IMR-90 (cell line): ENCODE data around the gene PLB1. TPM values are rescaled to one million over a fixed set of nuclear protein-coding genes. Genes with fewer than 3 reads are reported as not detected.

ENCODE experiments used
- ATAC-seq: fragments of 200-7000 bp; cut with Tn5 transposase; 2 replicates; pipeline ENCODE4 v1.9.1; 2020; ENCODE audit warnings: low read depth, mild to moderate bottlenecking, moderate library complexity
- BruUV-seq: library from RNA; stranded (reverse); fragments of 400-500 nt; replicated peaks from 2 replicates; lab custom pipeline; 2021; lab: Mats Ljungman, UMichigan
- CTCF ChIA-PET: fragments of 300-600 bp; formaldehyde crosslinking; extraction: SDS; loops from one replicate; lab custom pipeline; 2021; ENCODE audit warnings: antibody characterized with exemption; lab: Yijun Ruan, JAX
- POLR2A ChIA-PET: fragments of 300-600 bp; sonication (Branson Sonifier 250); formaldehyde crosslinking; loops from one replicate; lab custom pipeline; 2022; ENCODE audit warnings: antibody characterized with exemption; ENCODE audit not compliant: unreplicated experiment; lab: Charles Lee
- DNase-seq: peaks from one replicate; pipeline ENCODE4 v3.0.0; 2013
- H2AFZ ChIP-seq: replicated peaks from 2 replicates; pipeline ENCODE3; 2013; ENCODE audit warnings: low read length, mild to moderate bottlenecking; ENCODE audit not compliant: poor library complexity
- H2AK5ac ChIP-seq: 2 replicates; pipeline ENCODE4 v1.6.1; 2013; ENCODE audit warnings: low read depth, low read length, inconsistent platforms
- H2AK9ac ChIP-seq: replicated peaks from 2 replicates; pipeline ENCODE3; 2013; ENCODE audit warnings: mild to moderate bottlenecking, low read depth, low read length, moderate library complexity; ENCODE audit not compliant: poor library complexity
- H2BK120ac ChIP-seq: 2 replicates; pipeline ENCODE4 v1.6.1; 2013; ENCODE audit warnings: low read depth, low read length, inconsistent platforms
- H2BK15ac ChIP-seq: 3 replicates; pipeline ENCODE4 v1.6.1; 2013; ENCODE audit warnings: low read depth, low read length, inconsistent platforms
- H2BK20ac ChIP-seq: 2 replicates; pipeline ENCODE4 v1.6.1; 2013; ENCODE audit warnings: low read depth, mild to moderate bottlenecking, inconsistent platforms, low read length, moderate library complexity
- H2BK5ac ChIP-seq: 2 replicates; pipeline ENCODE4 v1.6.1; 2013; ENCODE audit warnings: mild to moderate bottlenecking, low read depth, low read length, inconsistent platforms; ENCODE audit not compliant: poor library complexity, severe bottlenecking
- H3K14ac ChIP-seq: replicated peaks from 2 replicates; pipeline ENCODE4 v1.6.1; 2013; ENCODE audit warnings: low read depth, low read length, inconsistent platforms
- H3K18ac ChIP-seq: 2 replicates; pipeline ENCODE4 v1.6.1; 2013; ENCODE audit warnings: low read depth, low read length, control low read depth
- H3K23ac ChIP-seq: 2 replicates; pipeline ENCODE4 v1.6.1; 2013; ENCODE audit warnings: low read depth, low read length, inconsistent platforms
- H3K27ac ChIP-seq: 2 replicates; pipeline ENCODE4 v1.5.1; 2013; ENCODE audit warnings: mild to moderate bottlenecking, control low read depth, low read length; ENCODE audit not compliant: insufficient read depth
- H3K27me3 ChIP-seq: 2 replicates; pipeline ENCODE4 v1.6.1; 2013; ENCODE audit warnings: low read length; ENCODE audit not compliant: control insufficient read depth, insufficient read depth
- H3K36me3 ChIP-seq: 2 replicates; pipeline ENCODE4 v1.6.1; 2013; ENCODE audit warnings: low read length, mixed read lengths; ENCODE audit not compliant: control insufficient read depth, insufficient read depth
- H3K4ac ChIP-seq: 2 replicates; pipeline ENCODE4 v1.6.1; 2013; ENCODE audit warnings: low read depth, low read length, inconsistent platforms
- H3K4me1 ChIP-seq: 2 replicates; pipeline ENCODE4 v1.6.1; 2013; ENCODE audit warnings: low read length, mixed read lengths; ENCODE audit not compliant: control insufficient read depth, insufficient read depth
- H3K4me2 ChIP-seq: 2 replicates; pipeline ENCODE4 v1.6.1; 2013; ENCODE audit warnings: low read depth, mild to moderate bottlenecking, control low read depth, low read length, moderate library complexity
- H3K4me3 ChIP-seq: 2 replicates; pipeline ENCODE4 v1.5.1; 2013; ENCODE audit warnings: low read depth, mild to moderate bottlenecking, control low read depth, low read length, moderate library complexity; ENCODE audit not compliant: insufficient read depth
- H3K56ac ChIP-seq: 2 replicates; pipeline ENCODE4 v1.6.1; 2013; ENCODE audit warnings: low read length, inconsistent platforms; ENCODE audit not compliant: insufficient read depth; ENCODE audit errors: extremely low read depth
- H3K79me1 ChIP-seq, 2 experiments: 2 replicates each; pipeline ENCODE4 v1.6.1; 2013; ENCODE audit warnings: low read length in 2 of 2, inconsistent platforms in 1 of 2, low read depth in 1 of 2
- H3K9ac ChIP-seq: 2 replicates; pipeline ENCODE4 v1.6.1; 2013; ENCODE audit warnings: low read depth, low read length, control low read depth
- H3K9me1 ChIP-seq: 2 replicates; pipeline ENCODE4 v1.6.1; 2013; ENCODE audit warnings: low read length, inconsistent platforms; ENCODE audit not compliant: insufficient read depth
- H3K9me3 ChIP-seq: 2 replicates; pipeline ENCODE4 v1.6.1; 2013; ENCODE audit warnings: low read length; ENCODE audit not compliant: control insufficient read depth, insufficient read depth
- H4K20me1 ChIP-seq: 2 replicates; pipeline ENCODE4 v1.6.1; 2013; ENCODE audit warnings: low read length, inconsistent platforms; ENCODE audit not compliant: insufficient read depth
- H4K5ac ChIP-seq: 2 replicates; pipeline ENCODE4 v1.6.1; 2013; ENCODE audit warnings: mild to moderate bottlenecking, low read depth, low read length, control low read depth
- H4K8ac ChIP-seq, 2 experiments: 2 replicates each; pipeline ENCODE4 v1.6.1; 2013; ENCODE audit warnings: low read depth in 2 of 2, low read length in 2 of 2, control low read depth in 1 of 2, inconsistent platforms in 1 of 2
- H4K91ac ChIP-seq: 2 replicates; pipeline ENCODE4 v1.6.1; 2013; ENCODE audit warnings: low read depth, low read length, inconsistent platforms; ENCODE audit not compliant: insufficient read depth
- BHLHE40 ChIP-seq: fragments of 150-350 bp; IDR thresholded peaks from 2 replicates; pipeline ENCODE4 v1.6.1; 2016; ENCODE audit warnings: mild to moderate bottlenecking, low read depth, low read length
- CEBPB ChIP-seq: IDR thresholded peaks from 2 replicates; pipeline ENCODE4 v1.6.1; 2012; ENCODE audit warnings: low read depth, low read length, improper control_type of control experiment
- CHD1 ChIP-seq: IDR thresholded peaks from 2 replicates; pipeline ENCODE4 v1.6.1; 2012; ENCODE audit warnings: low read depth, low read length, improper control_type of control experiment
- CTCF ChIP-seq: conservative IDR thresholded peaks from 2 replicates; pipeline ENCODE4 v1.5.1; 2012; ENCODE audit warnings: mild to moderate bottlenecking, low read depth, low read length, improper control_type of control experiment
- FOS ChIP-seq: fragments of 150-350 bp; IDR thresholded peaks from 2 replicates; pipeline ENCODE4 v1.6.1; 2016; ENCODE audit warnings: low read depth, low read length
- MAFK ChIP-seq: IDR thresholded peaks from 2 replicates; pipeline ENCODE4 v1.6.1; 2012; ENCODE audit warnings: low read depth, low read length, improper control_type of control experiment
- MAZ ChIP-seq: IDR thresholded peaks from 2 replicates; pipeline ENCODE4 v1.6.1; 2012; ENCODE audit warnings: low read depth, mild to moderate bottlenecking, low read length, improper control_type of control experiment, moderate library complexity, borderline replicate concordance
- MXI1 ChIP-seq: IDR thresholded peaks from 2 replicates; pipeline ENCODE4 v1.6.1; 2012; ENCODE audit warnings: low read depth, mild to moderate bottlenecking, low read length, moderate library complexity, borderline replicate concordance
- NFE2L2 ChIP-seq: fragments of 150-350 bp; IDR thresholded peaks from 2 replicates; pipeline ENCODE4 v1.6.1; 2016; ENCODE audit warnings: low read depth, mild to moderate bottlenecking, low read length
- POLR2A ChIP-seq: IDR thresholded peaks from 2 replicates; pipeline ENCODE4 v1.6.1; 2012; ENCODE audit warnings: mild to moderate bottlenecking, low read depth, low read length
- RAD21 ChIP-seq: IDR thresholded peaks from 2 replicates; pipeline ENCODE4 v1.6.1; 2012; ENCODE audit warnings: low read length, improper control_type of control experiment
- RCOR1 ChIP-seq: IDR thresholded peaks from 2 replicates; pipeline ENCODE4 v1.6.1; 2012; ENCODE audit warnings: mild to moderate bottlenecking, low read length, improper control_type of control experiment; ENCODE audit not compliant: insufficient replicate concordance
- RFX5 ChIP-seq: IDR thresholded peaks from 2 replicates; pipeline ENCODE4 v1.8.0; 2012; ENCODE audit warnings: low read depth, mild to moderate bottlenecking, low read length, moderate library complexity
- SMC3 ChIP-seq: fragments of 150-350 bp; IDR thresholded peaks from 2 replicates; pipeline ENCODE4 v1.6.1; 2016; ENCODE audit warnings: low read depth, mild to moderate bottlenecking, antibody characterized with exemption, low read length, moderate library complexity
- USF2 ChIP-seq: fragments of 150-350 bp; IDR thresholded peaks from 2 replicates; pipeline ENCODE4 v1.6.1; 2017; ENCODE audit warnings: mild to moderate bottlenecking, antibody characterized with exemption, low read length, low read depth
- WGBS, 2 experiments: methylation state at CpG; one replicate each; pipeline versions ENCODE4 v1.1.5 to v1.1.7; 2013; ENCODE audit warnings: missing lambda C conversion rate in 2 of 2; ENCODE audit not compliant: insufficient read length in 1 of 2; ENCODE audit errors: extremely low coverage in 2 of 2; 5-methylcytosine and 5-hydroxymethylcytosine counted together
- dilution Hi-C: fragments of 300-500 bp; cut with HindIII; formaldehyde crosslinking; loops from one replicate; pipeline ENCODE4 v1.14.3; 2018; ENCODE audit warnings: low sequenced_read_pairs; ENCODE audit not compliant: unreplicated experiment
- in situ Hi-C: fragments of 300-500 bp; cut with MboI; formaldehyde crosslinking; loops from 3 replicates; pipeline ENCODE4 v1.14.3; 2019; ENCODE audit warnings: low sequenced_read_pairs, inconsistent platforms, mixed read lengths
- intact Hi-C: fragments of 100-400 bp; cut with micrococcal nuclease; formaldehyde crosslinking; loops from 2 replicates; pipeline ENCODE4 v1.10.0; 2022
- polyA plus RNA-seq, 3 experiments: library from polyadenylated mRNA; depleted of rRNA; stranded (reverse); fragments of >200 nt; gene quantifications; 2 replicates each; pipeline ENCODE4 v1.2.3, GENCODE V29; 2012; ENCODE audit warnings: low replicate concordance in 1 of 3
- total RNA-seq: library from RNA; depleted of rRNA; stranded (reverse); fragments of >200 nt; gene quantifications from 2 replicates; pipeline ENCODE4 v1.2.3, GENCODE V29; 2012
- TF ChIP-seq, protein P1 (sequence below): fragments of 150-350 bp; IDR thresholded peaks from 2 replicates; pipeline ENCODE4 v1.6.1; 2016; ENCODE audit warnings: low read depth, mild to moderate bottlenecking, low read length, moderate library complexity, borderline replicate concordance

The PLB1 gene
- total and polyA plus RNA-seq, 2 of the 4 experiments (the other 2 are of a cell fraction): 0.74 to 0.90 TPM

- Histone ChIP-seq H3K9ac (no peak overlapping the region), H3K9me3 (no peaks in the 10 kb centered on the region), H3K27ac (no peak overlapping the region), H4K5ac (no peak overlapping the region), H3K79me1 (no peaks in the 10 kb centered on the region), H3K4ac (no peak overlapping the region), H3K18ac (no peak overlapping the region), H3K23ac (no peak overlapping the region), H3K4me2 (no peak overlapping the region), H2BK120ac (no peak overlapping the region), H4K8ac (no peak overlapping the region), H4K91ac (no peak overlapping the region), H2BK15ac (no peak overlapping the region), H3K27me3 (peaks cover 81% of the 10 kb centered on the region), H2AK5ac (no peak overlapping the region), H3K4me3 (no peak overlapping the region), H2AFZ (no peak overlapping the region), H3K56ac (no peak overlapping the region), H4K20me1 (no peaks in the 10 kb centered on the region), H3K36me3 (no peaks in the 10 kb centered on the region), H3K4me1 (no peaks in the 10 kb centered on the region), H2AK9ac (no peak overlapping the region), H2BK20ac (no peak overlapping the region), H3K14ac (no peak overlapping the region), H2BK5ac (no peak overlapping the region), H3K9me1 (0 out of 2 replicates have a peak, but pooled peaks cover 3% of the 10 kb centered on the region)
- in situ Hi-C loops (no loop called here), dilution Hi-C loops (no loop called here), intact Hi-C loops (no loop called here)
- BruUV-seq: no TSS peak
- ATAC-seq (no peak), DNase-seq (no peak)
- ChIA-PET CTCF (no interaction called here), POLR2A (no interaction called here)
- 75% methylated on average over 5 of the region's 8 CpGs; no CpG with 5 or more reads in 1 of the 2 experiments for WGBS, 2 experiments
- TF ChIP-seq FOS: no peak
- TF ChIP-seq RFX5: no peak
- TF ChIP-seq CTCF: no peak
- TF ChIP-seq NFE2L2: no peak
- no peak for TF ChIP-seq MAZ
- no peak for TF ChIP-seq RCOR1
- TF ChIP-seq, protein P1, sequence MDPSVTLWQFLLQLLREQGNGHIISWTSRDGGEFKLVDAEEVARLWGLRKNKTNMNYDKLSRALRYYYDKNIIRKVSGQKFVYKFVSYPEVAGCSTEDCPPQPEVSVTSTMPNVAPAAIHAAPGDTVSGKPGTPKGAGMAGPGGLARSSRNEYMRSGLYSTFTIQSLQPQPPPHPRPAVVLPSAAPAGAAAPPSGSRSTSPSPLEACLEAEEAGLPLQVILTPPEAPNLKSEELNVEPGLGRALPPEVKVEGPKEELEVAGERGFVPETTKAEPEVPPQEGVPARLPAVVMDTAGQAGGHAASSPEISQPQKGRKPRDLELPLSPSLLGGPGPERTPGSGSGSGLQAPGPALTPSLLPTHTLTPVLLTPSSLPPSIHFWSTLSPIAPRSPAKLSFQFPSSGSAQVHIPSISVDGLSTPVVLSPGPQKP: no peak
- TF ChIP-seq BHLHE40: no peak
- no peak for TF ChIP-seq MXI1
- no peak for TF ChIP-seq POLR2A
- TF ChIP-seq SMC3: no peak
- TF ChIP-seq CEBPB: no peak
- TF ChIP-seq RAD21: no peak
- TF ChIP-seq USF2: no peak
- TF ChIP-seq CHD1: no peak
- TF ChIP-seq MAFK: no peak
These were observed 30.8 kb downstream of the PLB1 start for GRCh38 chr2:28526527-28527132.
